Measurements from ENCODE around the gene GOLGA6D. TPM values are rescaled to one million over a fixed set of nuclear protein-coding genes. Genes with fewer than 3 reads are reported as not detected.

Gene GOLGA6D
- total RNA-seq (2022; extraction: Qiagen RNA extraction; ENCODE audit: low read depth) = 0.11 to 0.12 TPM in 2 of 5 replicates, not detected in the others

GRCh38 chr15:75282572-75282971 is at the start of gene GOLGA6D:
Gene GOLGA6D (plus strand): TSS chr15:75282835. CDS start chr15:75282876, 41 bp downstream.

GRCh38 chr15:75258034-75258433 is 24.6 kb upstream of the GOLGA6D start, which contains the start of gene GOLGA6C:
Gene GOLGA6C (plus strand): TSS chr15:75258334. CDS start chr15:75258599, 265 bp downstream.

GRCh38 chr15:75335705-75336355 is 53.2 kb downstream of the GOLGA6D start, which contains the start of gene COMMD4:
Gene COMMD4 (plus strand): TSS chr15:75336063. CDS start chr15:75336090, 27 bp downstream.

Other genes starting within 250 kb of the GOLGA6D start
- gene C15orf39, start 81.0 kb upstream of the GOLGA6D start, total RNA-seq (2022; extraction: Qiagen RNA extraction; ENCODE audit: low read depth) = 26.7 to 33.3 TPM (median 29.1 TPM) in 5 replicates
- 0.06 TPM in 1 of 5 replicates, not detected in the others for gene GOLGA6C, start 24.5 kb upstream of the GOLGA6D start, total RNA-seq (2022; extraction: Qiagen RNA extraction; ENCODE audit: low read depth)
- gene COMMD4, start 53.2 kb downstream of the GOLGA6D start, total RNA-seq (2022; extraction: Qiagen RNA extraction; ENCODE audit: low read depth) = 163 to 201 TPM (median 176 TPM) in 5 replicates
- 0.80 to 2.9 TPM (median 2.7 TPM) in 5 replicates for gene NEIL1, start 64.2 kb downstream of the GOLGA6D start, total RNA-seq (2022; extraction: Qiagen RNA extraction; ENCODE audit: low read depth)
- 68.6 to 83.0 TPM (median 80.2 TPM) in 5 replicates for gene MAN2C1, start 85.8 kb downstream of the GOLGA6D start, total RNA-seq (2022; extraction: Qiagen RNA extraction; ENCODE audit: low read depth)
- 29.2 to 38.7 TPM (median 36.8 TPM) in 5 replicates for gene SIN3A, start 168.9 kb downstream of the GOLGA6D start, total RNA-seq (2022; extraction: Qiagen RNA extraction; ENCODE audit: low read depth)